Cardiac muscle cell (in vitro differentiated cells and primary cell): ENCODE measurements around the gene SLCO1A2. TPM values are rescaled to one million over a fixed set of nuclear protein-coding genes. Genes with fewer than 3 reads are reported as not detected.
A peak's percentile ranks its signal among the peaks of the same experiment; 100 is the strongest.
"Not testable (repeated sequence)": the region's sequence is repeated elsewhere in the genome, so short reads cannot be mapped to it uniquely, and the experiment has no call there.

ENCODE experiments used
- DNase-seq, 2 donors: peaks; one replicate each; pipeline versions ENCODE4 v3.0.0 to v3.0.0-alpha.2; 2010 to 2017; ENCODE audit warnings: low read depth in 1 of 2, low spot score in 1 of 2
- H3K27ac ChIP-seq: fragments of 200-600 bp; sonication (generic); 2 replicates; pipeline ENCODE4 v1.5.1; 2016
- H3K27me3 ChIP-seq: fragments of 200-600 bp; sonication (generic); 2 replicates; pipeline ENCODE4 v1.6.0; 2016; ENCODE audit warnings: control low read depth
- H3K36me3 ChIP-seq: fragments of 200-600 bp; sonication (generic); 2 replicates; pipeline ENCODE4 v1.5.1; 2016; ENCODE audit warnings: control low read depth
- H3K4me1 ChIP-seq: fragments of 200-600 bp; sonication (generic); 2 replicates; pipeline ENCODE4 v1.8.1; 2017; ENCODE audit warnings: low read depth, mild to moderate bottlenecking, mixed run types
- H3K4me3 ChIP-seq: fragments of 200-600 bp; sonication (generic); 2 replicates; pipeline ENCODE4 v1.5.1; 2016; ENCODE audit warnings: mild to moderate bottlenecking
- H3K9me3 ChIP-seq: fragments of 200-600 bp; sonication (generic); 2 replicates; pipeline ENCODE4 v1.5.1; 2017; ENCODE audit warnings: low read depth, mild to moderate bottlenecking, control low read depth
- CTCF ChIP-seq: IDR thresholded peaks from 2 replicates; pipeline ENCODE4 v1.5.1; 2012; ENCODE audit warnings: low read depth, mild to moderate bottlenecking, low read length
- polyA plus RNA-seq: library from polyadenylated mRNA; unstranded; fragments of >200 nt; fragmentation: Nextera tagmentation; extraction: Ambion mirVana; gene quantifications from 2 replicates; pipeline ENCODE4 v1.2.1, GENCODE V29; 2016
- total RNA-seq: library from RNA; depleted of rRNA; stranded (reverse); fragments of >200 nt; gene quantifications from 2 replicates; pipeline ENCODE4 v1.2.3, GENCODE V29; 2016

The SLCO1A2 gene
- total and polyA plus RNA-seq, 2 experiments from 2014 or later = 1.8 to 1.9 TPM

GRCh38 chr12:21370845-21371449 is 36.2 kb upstream of the SLCO1A2 start:
- no peak for DNase-seq
- Histone ChIP-seq H3K27ac (no peak overlapping the region), H3K36me3 (no peaks in the 10 kb centered on the region), H3K9me3 (no peaks in the 10 kb centered on the region), H3K4me1 (no peaks in the 10 kb centered on the region), H3K4me3 (no peak overlapping the region), H3K27me3 (no peaks in the 10 kb centered on the region)
- TF ChIP-seq CTCF = no peak

- Histone ChIP-seq H3K4me1 (no peaks in the 10 kb centered on the region), H3K9me3 (no peaks in the 10 kb centered on the region), H3K36me3 (no peaks in the 10 kb centered on the region), H3K4me3 (no peak overlapping the region), H3K27ac (no peak overlapping the region), H3K27me3 (no peaks in the 10 kb centered on the region)
- DNase-seq = no peak
- no peak for TF ChIP-seq CTCF
Measured at GRCh38 chr12:21369141-21369980, 34.6 kb upstream of the SLCO1A2 start.

GRCh38 chr12:21360632-21361031 is 25.9 kb upstream of the SLCO1A2 start:
- not testable (repeated sequence) for H3K4me1 ChIP-seq, H3K4me3 ChIP-seq, H3K27ac ChIP-seq, H3K36me3 ChIP-seq, DNase-seq, H3K9me3 ChIP-seq, H3K27me3 ChIP-seq

- no peaks in the 10 kb centered on the region for H3K9me3 ChIP-seq
- DNase-seq = no peak
- H3K27ac ChIP-seq = no peak overlapping the region
- TF ChIP-seq CTCF = no peak
- no peaks in the 10 kb centered on the region for H3K36me3 ChIP-seq
- peaks cover 10% of the 10 kb centered on the region for H3K4me1 ChIP-seq
- no peaks in the 10 kb centered on the region for H3K27me3 ChIP-seq
- H3K4me3 ChIP-seq = no peak overlapping the region
Measured at GRCh38 chr12:21354641-21355040, 19.9 kb upstream of the SLCO1A2 start.

GRCh38 chr12:21353948-21354347 is 19.2 kb upstream of the SLCO1A2 start:
- Histone ChIP-seq H3K4me3 (no peak overlapping the region), H3K36me3 (no peaks in the 10 kb centered on the region), H3K27ac (no peak overlapping the region), H3K9me3 (no peaks in the 10 kb centered on the region), H3K27me3 (no peaks in the 10 kb centered on the region), H3K4me1 (peaks cover 10% of the 10 kb centered on the region)
- TF ChIP-seq CTCF = no peak
- no peak for DNase-seq

GRCh38 chr12:21353487-21353886 is 18.8 kb upstream of the SLCO1A2 start:
- Histone ChIP-seq H3K9me3 (no peaks in the 10 kb centered on the region), H3K4me3 (no peak overlapping the region), H3K4me1 (peaks cover 10% of the 10 kb centered on the region), H3K36me3 (no peaks in the 10 kb centered on the region), H3K27me3 (no peaks in the 10 kb centered on the region), H3K27ac (no peak overlapping the region)
- no peak for TF ChIP-seq CTCF
- DNase-seq = peak in 1 of 2 donors; percentile 75
